GF-D8 (cell line): Measurements from ENCODE around the gene HSD17B1.
A peak's percentile ranks its signal among the peaks of the same experiment; 100 is the strongest.
"Not testable (repeated sequence)": the region's sequence is repeated elsewhere in the genome, so short reads cannot be mapped to it uniquely, and the experiment has no call there.

Source experiments
- DNase-seq: peaks from one replicate; lab custom pipeline; 2025; lab: John Stamatoyannopoulos, UW

The HSD17B1 gene

GRCh38 chr17:42547698-42548069 lies 5.0 kb upstream of the HSD17B1 start:
- no peak for DNase-seq

GRCh38 chr17:42548070-42548837 lies 4.5 kb upstream of the HSD17B1 start:
- no peak for DNase-seq

- no peak for DNase-seq
Observed at GRCh38 chr17:42548993-42549755, 3.5 kb upstream of the HSD17B1 start.

GRCh38 chr17:42553161-42553818 lies 567 bp downstream of the HSD17B1 start:
- DNase-seq, result no peak

- no peak for DNase-seq
Observed at GRCh38 chr17:42553866-42554249, 1.1 kb downstream of the HSD17B1 start.

GRCh38 chr17:42554250-42555121 lies 1.8 kb downstream of the HSD17B1 start:
- DNase-seq, result peak; percentile 52

GRCh38 chr17:42555122-42555622 lies 2.4 kb downstream of the HSD17B1 start:
- DNase-seq, result no peak

GRCh38 chr17:42555961-42556617 lies 3.4 kb downstream of the HSD17B1 start:
- DNase-seq, result not testable (repeated sequence)

- DNase-seq, result no peak
Observed at GRCh38 chr17:42559075-42559474, 6.4 kb downstream of the HSD17B1 start.

- no peak for DNase-seq
Observed at GRCh38 chr17:42560246-42560645, 7.5 kb downstream of the HSD17B1 start.

- peak; percentile 86 for DNase-seq
Observed at GRCh38 chr17:42561897-42562387, 9.2 kb downstream of the HSD17B1 start, which contains the start of gene COASY. COASY (plus strand) TSS chr17:42562148; CDS start chr17:42562623, 475 bp downstream.

- no peak for DNase-seq
Observed at GRCh38 chr17:42562388-42563142, 9.8 kb downstream of the HSD17B1 start.

- no peak for DNase-seq
Observed at GRCh38 chr17:42563143-42563509, 10.4 kb downstream of the HSD17B1 start.

GRCh38 chr17:42563543-42563942 lies 10.8 kb downstream of the HSD17B1 start:
- DNase-seq, result no peak

- DNase-seq, result no peak
Observed at GRCh38 chr17:42563950-42564349, 11.2 kb downstream of the HSD17B1 start.

GRCh38 chr17:42564815-42565522 lies 12.2 kb downstream of the HSD17B1 start:
- no peak for DNase-seq

- DNase-seq, result no peak
Observed at GRCh38 chr17:42565523-42566214, 12.9 kb downstream of the HSD17B1 start.

GRCh38 chr17:42566215-42566882 lies 13.6 kb downstream of the HSD17B1 start:
- no peak for DNase-seq
